K562 (cell line): ENCODE data around the gene VGLL4. TPM values are rescaled to one million over a fixed set of nuclear protein-coding genes. Genes with fewer than 3 reads are reported as not detected.

ENCODE experiments used
- ATAC-seq: fragments of 200-7000 bp; cut with Tn5 transposase; 3 replicates; pipeline ENCODE4 v1.9.1; 2020; ENCODE audit warnings: moderate library complexity
- BruUV-seq: library from RNA; stranded (reverse); fragments of 400-500 nt; replicated peaks from 2 replicates; lab custom pipeline; 2021; lab: Mats Ljungman, UMichigan
- CTCF ChIA-PET: fragments of 300-600 bp; formaldehyde crosslinking; extraction: SDS; loops from one replicate; lab custom pipeline; 2021; ENCODE audit warnings: low intra/inter-chr PET ratio; lab: Yijun Ruan, JAX
- POLR2A ChIA-PET: fragments of 300-600, 350-650 bp; sonication (Branson Sonifier 250); formaldehyde crosslinking; extraction: SDS; loops from one replicate; lab custom pipeline; 2021; ENCODE audit warnings: antibody characterized with exemption, inconsistent platforms; lab: Yijun Ruan, JAX
- DNase-seq, 4 experiments: peaks; one replicate each; pipeline versions ENCODE4 v3.0.0 to v3.0.0-alpha.2; 2011 to 2018; ENCODE audit warnings: low spot score in 3 of 4, mixed read lengths in 3 of 4; ENCODE audit errors: extremely low read depth in 1 of 4
- FAIRE-seq: peaks from 2 replicates; lab custom pipeline; 2011; peaks lifted over from hg19 to GRCh38; lab: Jason Lieb, UNC
- H2AFZ ChIP-seq: 2 replicates; pipeline ENCODE4 v1.6.0; 2011; ENCODE audit warnings: low read depth, low read length, control low read depth, inconsistent platforms
- H3K27ac ChIP-seq: fragments of 200-600 bp; 3 replicates; pipeline ENCODE4 v1.8.0; 2011; ENCODE audit warnings: low read depth, mild to moderate bottlenecking, control low read depth, inconsistent platforms, low read length, moderate library complexity, mixed read lengths; ENCODE audit errors: extremely low read depth
- H3K27me3 ChIP-seq, 2 experiments: fragments of 300-600 bp in 1 of 2; 2 replicates in 1 of 2; 3 replicates in 1 of 2; pipeline versions ENCODE4 v1.6.0 to v1.8.0; 2011; ENCODE audit warnings: inconsistent platforms in 2 of 2, low read length in 2 of 2, mild to moderate bottlenecking in 1 of 2, mixed read lengths in 1 of 2, moderate library complexity in 1 of 2; ENCODE audit not compliant: control insufficient read depth in 2 of 2, insufficient read depth in 2 of 2
- H3K36me3 ChIP-seq: fragments of 300-600 bp; 3 replicates; pipeline ENCODE4 v1.8.0; 2011; ENCODE audit warnings: mild to moderate bottlenecking, low read length, inconsistent platforms; ENCODE audit not compliant: control insufficient read depth, insufficient read depth
- H3K4me1 ChIP-seq, 2 experiments: fragments of 200-600 bp in 1 of 2; replicated peaks in 1 of 2; 2 replicates in 1 of 2; 3 replicates in 1 of 2; pipeline versions ENCODE4 v1.5.1 to v1.8.0; 2011; ENCODE audit warnings: inconsistent platforms in 2 of 2, low read length in 2 of 2, mild to moderate bottlenecking in 1 of 2, mixed read lengths in 1 of 2, moderate library complexity in 1 of 2; ENCODE audit not compliant: control insufficient read depth in 2 of 2, insufficient read depth in 2 of 2
- H3K4me2 ChIP-seq: 2 replicates; pipeline ENCODE4 v1.6.1; 2011; ENCODE audit warnings: low read length, control low read depth, inconsistent platforms, mixed read lengths; ENCODE audit not compliant: insufficient read depth
- H3K4me3 ChIP-seq: fragments of 200-600 bp; sonication (generic), shearing (Covaris generic); 2 replicates; pipeline ENCODE4 v1.5.1; 2016; ENCODE audit warnings: control low read depth, inconsistent platforms
- H3K79me2 ChIP-seq: fragments of 200-600 bp; 3 replicates; pipeline ENCODE4 v1.8.0; 2011; ENCODE audit warnings: low read length, inconsistent platforms; ENCODE audit not compliant: control insufficient read depth, insufficient read depth
- H3K9ac ChIP-seq, 2 experiments: 2 replicates each; pipeline versions ENCODE4 v1.6.0 to v1.6.1; 2011; ENCODE audit warnings: low read depth in 2 of 2, low read length in 2 of 2, control low read depth in 1 of 2, inconsistent platforms in 1 of 2, mild to moderate bottlenecking in 1 of 2, mixed read lengths in 1 of 2; ENCODE audit not compliant: insufficient read depth in 1 of 2
- H3K9me1 ChIP-seq: one replicate; pipeline ENCODE4 v1.6.0; 2011; ENCODE audit warnings: inconsistent platforms, mild to moderate bottlenecking, low read length, moderate library complexity; ENCODE audit not compliant: control insufficient read depth, insufficient read depth
- H3K9me3 ChIP-seq: replicated peaks from 2 replicates; pipeline ENCODE4 v1.5.1; 2011; ENCODE audit warnings: low read depth, low read length, inconsistent platforms; ENCODE audit not compliant: control insufficient read depth, insufficient read depth
- H4K20me1 ChIP-seq: replicated peaks from 2 replicates; pipeline ENCODE4 v1.6.1; 2011; ENCODE audit warnings: low read length, inconsistent platforms, mixed read lengths; ENCODE audit not compliant: control insufficient read depth, insufficient read depth
- CC2D1A ChIP-seq: fragments of 450-650 bp; IDR thresholded peaks from 2 replicates; pipeline ENCODE4 v1.6.1; 2017; ENCODE audit warnings: mild to moderate bottlenecking
- DMBX1 ChIP-seq: fragments of 250-450 bp; sonication (Bioruptor Pico); IDR thresholded peaks from 2 replicates; pipeline ENCODE4 v1.8.0; 2022; ENCODE audit warnings: inconsistent platforms, mild to moderate bottlenecking, moderate library complexity, borderline replicate concordance
- EHMT2 ChIP-seq: fragments of 450-650 bp; IDR thresholded peaks from 2 replicates; pipeline ENCODE4 v1.6.1; 2018; ENCODE audit warnings: antibody characterized with exemption
- ETV6 ChIP-seq, 3 experiments: fragments of 150-350 bp in 1 of 3; sonication (generic) in 1 of 3; formaldehyde crosslinking in 1 of 3; IDR thresholded peaks; 2 replicates each; pipeline versions ENCODE4 v1.6.1 to v1.8.0; 2014 to 2022; ENCODE audit warnings: borderline replicate concordance in 2 of 3, low read depth in 2 of 3, antibody characterized with exemption in 1 of 3, low read length in 1 of 3, mild to moderate bottlenecking in 1 of 3, missing genetic modification reagents in 1 of 3
- JUND ChIP-seq, 2 experiments: IDR thresholded peaks; 2 replicates in 1 of 2; 3 replicates in 1 of 2; pipeline ENCODE4 v1.6.1; 2011; ENCODE audit warnings: borderline replicate concordance in 2 of 2, low read depth in 2 of 2, low read length in 2 of 2, improper control_type of control experiment in 1 of 2, missing biosample characterization in 1 of 2, missing genetic modification characterization in 1 of 2, missing genetic modification reagents in 1 of 2
- POLR2G ChIP-seq: fragments of 200-400 bp; formaldehyde crosslinking; IDR thresholded peaks from 2 replicates; pipeline ENCODE4 v1.6.1; 2017; ENCODE audit warnings: low read depth, mild to moderate bottlenecking, antibody characterized with exemption, low read length, moderate library complexity
- SMAD4 ChIP-seq: fragments of 250-450 bp; sonication (Bioruptor Pico); conservative IDR thresholded peaks from 2 replicates; pipeline ENCODE4 v1.8.0; 2021; ENCODE audit warnings: inconsistent platforms, mild to moderate bottlenecking, moderate library complexity
- TCFL5 ChIP-seq: fragments of 250-450 bp; sonication (Bioruptor Pico); conservative IDR thresholded peaks from 2 replicates; pipeline ENCODE4 v1.6.1; 2021; ENCODE audit warnings: mild to moderate bottlenecking, moderate library complexity, matching md5 sums
- THRAP3 ChIP-seq: fragments of 450-650 bp; IDR thresholded peaks from 2 replicates; pipeline ENCODE4 v1.6.1; 2016; ENCODE audit warnings: mild to moderate bottlenecking, inconsistent platforms, borderline replicate concordance
- THRB ChIP-seq: fragments of 450-650 bp; formaldehyde crosslinking; conservative IDR thresholded peaks from 2 replicates; pipeline ENCODE4 v1.4.0; 2022; ENCODE audit warnings: mild to moderate bottlenecking, missing genetic modification characterization
- ZNF354B ChIP-seq: fragments of 250-450 bp; sonication (Bioruptor Pico); IDR thresholded peaks from 2 replicates; pipeline ENCODE4 v1.4.0; 2020
- ZNF444 ChIP-seq: fragments of 250-450 bp; sonication (Bioruptor Pico); IDR thresholded peaks from 2 replicates; pipeline ENCODE4 v1.4.0; 2020; ENCODE audit warnings: mild to moderate bottlenecking, moderate library complexity
- ZNF561 ChIP-seq: fragments of 450-650 bp; formaldehyde crosslinking; conservative IDR thresholded peaks from 2 replicates; pipeline ENCODE4 v1.4.0; 2020; ENCODE audit warnings: mild to moderate bottlenecking, moderate library complexity
- ZNF668 ChIP-seq: fragments of 250-450 bp; sonication (Bioruptor Pico); IDR thresholded peaks from 2 replicates; pipeline ENCODE4 v1.8.0; 2022; ENCODE audit warnings: mild to moderate bottlenecking, inconsistent platforms
- WGBS: fragments of 100-300 bp; shearing (Covaris generic); methylation state at CpG from one replicate; pipeline ENCODE4 v1.1.6; 2016; ENCODE audit warnings: low coverage, mixed read lengths; ENCODE audit not compliant: insufficient coverage; ENCODE audit errors: missing lambda C conversion rate; 5-methylcytosine and 5-hydroxymethylcytosine counted together
- in situ Hi-C: fragments of 300-500 bp; cut with MboI; formaldehyde crosslinking; loops from 4 replicates; pipeline ENCODE4 v1.15.0; 2018; ENCODE audit warnings: inconsistent platforms, mixed read lengths
- intact Hi-C: fragments of 100-400 bp; cut with micrococcal nuclease; formaldehyde crosslinking; loops from 2 replicates; pipeline ENCODE4 v1.14.2; 2022
- polyA plus RNA-seq, 8 experiments: library from polyadenylated mRNA; depleted of rRNA in 4 of 8; stranded (reverse) in 5 of 8; unstranded in 3 of 8; fragments of >200 nt; fragmentation: Nextera tagmentation in 2 of 8; fragmentation: Illumina TruSeq in 1 of 8; extraction: Ambion mirVana in 2 of 8; extraction: Trizol in 1 of 8; gene quantifications; 2 replicates each; pipeline versions ENCODE4 v1.2.1 to v1.2.3, GENCODE V29; 2011 to 2014; ENCODE audit warnings: inconsistent platforms in 1 of 8, missing spikeins in 1 of 8
- total RNA-seq, 7 experiments: library from RNA; depleted of rRNA in 6 of 7; stranded (reverse); fragments of >200 nt in 6 of 7; fragmentation: Illumina TruSeq in 2 of 7; extraction: Trizol in 2 of 7; gene quantifications; 2 replicates each; pipeline versions ENCODE4 v1.2.1 to v1.2.3, GENCODE V29; 2011 to 2021; ENCODE audit warnings: low replicate concordance in 1 of 7
- TF ChIP-seq, protein P1 (sequence below), 2 experiments: fragments of 450-650 bp in 1 of 2; IDR thresholded peaks; 2 replicates each; pipeline ENCODE4 v1.6.1; 2011 to 2017; ENCODE audit warnings: low read depth in 2 of 2, antibody characterized with exemption in 1 of 2, borderline replicate concordance in 1 of 2, low read length in 1 of 2, mild to moderate bottlenecking in 1 of 2, mixed read lengths in 1 of 2; ENCODE audit not compliant: control insufficient read depth in 1 of 2

VGLL4 gene
- total and polyA plus RNA-seq, 9 of the 15 experiments (the other 6 are each of a cell fraction or from before 2014, with no cell fraction given), result 0.27 to 10.9 (median 8.6) TPM

DNA sequence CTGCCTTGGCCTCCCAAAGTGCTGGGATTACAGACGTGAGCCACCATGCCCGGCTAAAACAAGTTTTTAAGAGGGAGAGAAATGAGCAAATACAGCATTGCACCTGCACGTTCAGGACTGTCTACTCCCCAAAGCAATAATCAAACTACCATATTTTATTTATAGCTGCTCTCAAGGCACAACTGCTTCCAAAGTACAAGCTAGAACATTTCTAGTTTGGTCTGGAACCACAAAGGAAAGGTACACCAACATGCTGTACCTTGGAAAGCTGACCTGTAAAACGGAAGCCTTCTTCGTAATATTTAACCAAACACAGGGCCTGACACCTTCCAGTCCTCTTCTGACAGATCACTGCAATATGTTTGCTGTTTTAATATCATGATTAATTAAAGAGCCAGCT, 14.5 kb upstream of the VGLL4 start:
- intact Hi-C loops (loop anchor here (5.0 kb wide), 1 partner anchor 144 kb away; no protein-coding TSS in a partner anchor), in situ Hi-C loops (loop anchor here (5.0 to 25.0 kb wide), 4 partner anchors 276 to 896 kb away; no protein-coding TSS in a partner anchor)
- Histone ChIP-seq H3K27ac (no peak overlapping the region), H3K9me3 (no peaks in the 10 kb centered on the region; the same call in 1 of the 2 replicates), H2AFZ (no peak overlapping the region), H3K27me3 (peaks cover 31 to 35% of the 10 kb centered on the region in 2 experiments), H3K36me3 (no peaks in the 10 kb centered on the region), H3K4me3 (no peak overlapping the region), H3K4me2 (no peak overlapping the region), H3K9ac (no peak overlapping the region), H3K79me2 (no peaks in the 10 kb centered on the region), H3K9me1 (no peaks in the 10 kb centered on the region), H4K20me1 (no peaks in the 10 kb centered on the region), H3K4me1 (no peaks in the 10 kb centered on the region)
- FAIRE-seq (no peak), ATAC-seq (no peak), DNase-seq (no peak)
- WGBS, result 3% methylated on average over 5 of the region's 5 CpGs
- ChIA-PET CTCF (no interaction called here), POLR2A (interaction anchor here (1.5 kb wide), 1 partner anchor 8 kb away, joined by 4 read pairs; no protein-coding TSS in a partner anchor)
- BruUV-seq, result no TSS peak
- TF ChIP-seq ZNF668 (CRISPR knock-in tag) (no peak), THRB (CRISPR knock-in tag) (no peak), THRAP3 (no peak), CC2D1A (no peak), EHMT2 (no peak), ZNF444 (CRISPR knock-in tag) (no peak), JUND (IDR thresholded peaks at IDR 0.05; ENCODE audit: borderline replicate concordance, low read depth, low read length) (no peak), JUND (tag; IDR thresholded peaks at IDR 0.05; ENCODE audit: borderline replicate concordance, low read depth, low read length) (no peak), TCFL5 (CRISPR knock-in tag) (no peak), ETV6 (IDR thresholded peaks at IDR 0.05; ENCODE audit: borderline replicate concordance in 1 of 2, low read depth in 2 of 2, low read length in 1 of 2) (no peak), ETV6 (CRISPR knock-in tag; IDR thresholded peaks at IDR 0.05; ENCODE audit: borderline replicate concordance) (no peak), POLR2G (no peak), SMAD4 (CRISPR knock-in tag) (no peak), DMBX1 (CRISPR knock-in tag) (no peak), ZNF354B (CRISPR knock-in tag) (no peak), ZNF561 (CRISPR knock-in tag) (no peak)
- TF ChIP-seq, protein P1, sequence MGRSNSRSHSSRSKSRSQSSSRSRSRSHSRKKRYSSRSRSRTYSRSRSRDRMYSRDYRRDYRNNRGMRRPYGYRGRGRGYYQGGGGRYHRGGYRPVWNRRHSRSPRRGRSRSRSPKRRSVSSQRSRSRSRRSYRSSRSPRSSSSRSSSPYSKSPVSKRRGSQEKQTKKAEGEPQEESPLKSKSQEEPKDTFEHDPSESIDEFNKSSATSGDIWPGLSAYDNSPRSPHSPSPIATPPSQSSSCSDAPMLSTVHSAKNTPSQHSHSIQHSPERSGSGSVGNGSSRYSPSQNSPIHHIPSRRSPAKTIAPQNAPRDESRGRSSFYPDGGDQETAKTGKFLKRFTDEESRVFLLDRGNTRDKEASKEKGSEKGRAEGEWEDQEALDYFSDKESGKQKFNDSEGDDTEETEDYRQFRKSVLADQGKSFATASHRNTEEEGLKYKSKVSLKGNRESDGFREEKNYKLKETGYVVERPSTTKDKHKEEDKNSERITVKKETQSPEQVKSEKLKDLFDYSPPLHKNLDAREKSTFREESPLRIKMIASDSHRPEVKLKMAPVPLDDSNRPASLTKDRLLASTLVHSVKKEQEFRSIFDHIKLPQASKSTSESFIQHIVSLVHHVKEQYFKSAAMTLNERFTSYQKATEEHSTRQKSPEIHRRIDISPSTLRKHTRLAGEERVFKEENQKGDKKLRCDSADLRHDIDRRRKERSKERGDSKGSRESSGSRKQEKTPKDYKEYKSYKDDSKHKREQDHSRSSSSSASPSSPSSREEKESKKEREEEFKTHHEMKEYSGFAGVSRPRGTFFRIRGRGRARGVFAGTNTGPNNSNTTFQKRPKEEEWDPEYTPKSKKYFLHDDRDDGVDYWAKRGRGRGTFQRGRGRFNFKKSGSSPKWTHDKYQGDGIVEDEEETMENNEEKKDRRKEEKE (IDR thresholded peaks at IDR 0.05; ENCODE audit: borderline replicate concordance in 1 of 2, control insufficient read depth in 1 of 2, low read depth in 2 of 2, low read length in 1 of 2), result no peak
